Suprapubic skin (tissue), 4 donors: ENCODE results near the gene CDH5.

ENCODE experiments used
- EP300 ChIP-seq: sonication (generic); formaldehyde crosslinking; IDR thresholded peaks from one replicate; pipeline ENCODE4 v1.6.1; 2017; ENCODE audit warnings: antibody characterized with exemption
- POLR2A ChIP-seq, 2 donors: fragments of 450-650 bp; IDR thresholded peaks; one replicate each; pipeline ENCODE4 v1.6.1; 2017; ENCODE audit warnings: antibody characterized with exemption in 2 of 2, mild to moderate bottlenecking in 2 of 2, moderate library complexity in 2 of 2
- POLR2AphosphoS5 ChIP-seq, 3 donors: sonication (generic); formaldehyde crosslinking; IDR thresholded peaks; one replicate each; pipeline ENCODE4 v1.6.1; 2017; ENCODE audit warnings: antibody characterized with exemption in 3 of 3
- TF ChIP-seq, protein P1 (sequence below), 2 donors: fragments of 200-600 bp in 1 of 2; fragments of 450-650 bp in 1 of 2; sonication (generic) in 1 of 2; IDR thresholded peaks; one replicate each; pipeline ENCODE4 v1.5.1; 2016 to 2019; ENCODE audit warnings: antibody characterized with exemption in 2 of 2, mild to moderate bottlenecking in 1 of 2, moderate library complexity in 1 of 2

DNA sequence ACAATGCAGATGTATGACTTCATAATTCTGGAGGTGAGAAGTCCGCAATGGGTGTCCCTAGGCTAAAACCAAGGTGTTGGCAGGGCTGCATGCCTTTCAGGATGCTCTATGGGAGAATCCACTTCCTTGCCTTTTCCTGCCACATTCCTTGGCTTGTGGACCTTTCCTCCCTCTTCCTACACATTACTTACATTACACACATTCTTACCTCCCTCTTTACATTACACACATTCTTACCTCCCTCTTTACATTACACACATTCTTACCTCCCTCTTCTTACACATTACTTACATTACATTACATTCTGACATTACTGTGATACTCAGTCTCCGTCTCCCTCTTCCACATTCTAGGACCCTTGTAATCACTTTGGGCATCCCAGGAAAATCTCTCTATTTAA, 14.2 kb upstream of the CDH5 start:
- TF ChIP-seq, protein P1, sequence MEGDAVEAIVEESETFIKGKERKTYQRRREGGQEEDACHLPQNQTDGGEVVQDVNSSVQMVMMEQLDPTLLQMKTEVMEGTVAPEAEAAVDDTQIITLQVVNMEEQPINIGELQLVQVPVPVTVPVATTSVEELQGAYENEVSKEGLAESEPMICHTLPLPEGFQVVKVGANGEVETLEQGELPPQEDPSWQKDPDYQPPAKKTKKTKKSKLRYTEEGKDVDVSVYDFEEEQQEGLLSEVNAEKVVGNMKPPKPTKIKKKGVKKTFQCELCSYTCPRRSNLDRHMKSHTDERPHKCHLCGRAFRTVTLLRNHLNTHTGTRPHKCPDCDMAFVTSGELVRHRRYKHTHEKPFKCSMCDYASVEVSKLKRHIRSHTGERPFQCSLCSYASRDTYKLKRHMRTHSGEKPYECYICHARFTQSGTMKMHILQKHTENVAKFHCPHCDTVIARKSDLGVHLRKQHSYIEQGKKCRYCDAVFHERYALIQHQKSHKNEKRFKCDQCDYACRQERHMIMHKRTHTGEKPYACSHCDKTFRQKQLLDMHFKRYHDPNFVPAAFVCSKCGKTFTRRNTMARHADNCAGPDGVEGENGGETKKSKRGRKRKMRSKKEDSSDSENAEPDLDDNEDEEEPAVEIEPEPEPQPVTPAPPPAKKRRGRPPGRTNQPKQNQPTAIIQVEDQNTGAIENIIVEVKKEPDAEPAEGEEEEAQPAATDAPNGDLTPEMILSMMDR (IDR thresholded peaks at IDR 0.05), result no peak
- TF ChIP-seq POLR2A (IDR thresholded peaks at IDR 0.05) (no peak), POLR2AphosphoS5 (IDR thresholded peaks at IDR 0.05) (no peak), EP300 (no peak)
